Endothelial cell of umbilical vein (primary cell): Measurements from ENCODE around the gene NLRP6.

ENCODE experiments used
- CTCF ChIP-seq, 2 donors: IDR thresholded peaks; 1 replicate in 1 of 2; 2 replicates in 1 of 2; pipeline ENCODE4 v1.5.1; 2011; ENCODE audit warnings: low read length in 2 of 2, mild to moderate bottlenecking in 2 of 2, moderate library complexity in 2 of 2, control low read depth in 1 of 2, inconsistent platforms in 1 of 2, low read depth in 1 of 2; ENCODE audit not compliant: insufficient read depth in 1 of 2; ENCODE audit errors: extremely low read depth in 1 of 2
- EZH2 ChIP-seq: IDR thresholded peaks from 2 replicates; pipeline ENCODE4 v1.6.1; 2012; ENCODE audit warnings: borderline replicate concordance, low read depth, mild to moderate bottlenecking, moderate library complexity, low read length, inconsistent platforms; ENCODE audit not compliant: severe bottlenecking
- GATA2 ChIP-seq: IDR thresholded peaks from 2 replicates; pipeline ENCODE4 v1.7.0; 2011; ENCODE audit warnings: low read depth, mild to moderate bottlenecking, moderate library complexity, mixed read lengths, low read length; ENCODE audit not compliant: insufficient read length, insufficient read depth
- JUN ChIP-seq: IDR thresholded peaks from 2 replicates; pipeline ENCODE4 v1.6.1; 2011; ENCODE audit warnings: borderline replicate concordance, low read depth; ENCODE audit not compliant: insufficient read length, insufficient read depth
- MYC ChIP-seq: IDR thresholded peaks from one replicate; pipeline ENCODE4 v1.6.1; 2011; ENCODE audit warnings: mild to moderate bottlenecking, low read depth, low read length
- POLR2A ChIP-seq: IDR thresholded peaks from 2 replicates; pipeline ENCODE4 v1.6.1; 2012; ENCODE audit warnings: low read depth, mild to moderate bottlenecking, control low read depth, low read length
- POLR2AphosphoS5 ChIP-seq: IDR thresholded peaks from 2 replicates; pipeline ENCODE4 v1.6.1; 2012; ENCODE audit warnings: low read depth, mild to moderate bottlenecking, control low read depth, low read length, moderate library complexity; ENCODE audit not compliant: insufficient read depth

- TF ChIP-seq EZH2: no peak
- no peak for TF ChIP-seq CTCF (IDR thresholded peaks at IDR 0.05; ENCODE audit: extremely low read depth in 1 of 2, insufficient read depth in 1 of 2, low read depth in 1 of 2, low read length in 2 of 2)
- no peak for TF ChIP-seq POLR2A
- TF ChIP-seq JUN: no peak
- no peak for TF ChIP-seq GATA2
- TF ChIP-seq MYC: no peak
- no peak for TF ChIP-seq POLR2AphosphoS5
Observed at GRCh38 chr11:249062-249461, 29.1 kb upstream of the NLRP6 start.
